Duodenal mucosa (tissue), 2 donors: ENCODE measurements around the gene ERCC8.
A peak's percentile ranks its signal among the peaks of the same experiment; 100 is the strongest.

ENCODE experiments used
- H3K27ac ChIP-seq: one replicate; pipeline ENCODE4 v1.7.0; 2013; ENCODE audit warnings: low read depth, low read length
- H3K27me3 ChIP-seq, 2 donors: one replicate each; pipeline ENCODE4 v1.7.0; 2013; ENCODE audit warnings: low read length in 2 of 2, control low read depth in 1 of 2; ENCODE audit not compliant: insufficient read depth in 2 of 2, control insufficient read depth in 1 of 2
- H3K36me3 ChIP-seq, 2 donors: one replicate each; pipeline ENCODE4 v1.7.0; 2013; ENCODE audit warnings: low read length in 2 of 2, control low read depth in 1 of 2; ENCODE audit not compliant: insufficient read depth in 2 of 2, control insufficient read depth in 1 of 2
- H3K4me1 ChIP-seq, 2 donors: one replicate each; pipeline ENCODE4 v1.7.0; 2013; ENCODE audit warnings: low read length in 2 of 2, control low read depth in 1 of 2; ENCODE audit not compliant: insufficient read depth in 2 of 2, control insufficient read depth in 1 of 2
- H3K4me3 ChIP-seq, 2 donors: one replicate each; pipeline ENCODE4 v1.7.0; 2013; ENCODE audit warnings: low read length in 2 of 2, low read depth in 1 of 2
- H3K9ac ChIP-seq, 2 donors: one replicate each; pipeline ENCODE4 v1.7.0; 2013; ENCODE audit warnings: low read length in 2 of 2, low read depth in 1 of 2
- H3K9me3 ChIP-seq, 2 donors: one replicate each; pipeline ENCODE4 v1.7.0; 2013; ENCODE audit warnings: low read length in 2 of 2, control low read depth in 1 of 2; ENCODE audit not compliant: control insufficient read depth in 1 of 2

Gene ERCC8

GRCh38 chr5:60843936-60844905 is 100.6 kb downstream of the ERCC8 start, which contains the start of gene ELOVL7:
Gene ELOVL7 (minus strand): TSS chr5:60844269. CDS start chr5:60787397, 56,872 bp downstream.
- peaks cover 0 to 12% of the 10 kb centered on the region in 2 donors for H3K27me3 ChIP-seq
- peak within 1 kb of the TSS; percentile 73 to 76 for H3K9ac ChIP-seq
- H3K36me3 ChIP-seq: no peaks in the 10 kb centered on the region
- H3K9me3 ChIP-seq: no peaks in the 10 kb centered on the region
- H3K27ac ChIP-seq: no peak within 1 kb of the TSS
- peaks cover 4 to 10% of the 10 kb centered on the region in 2 donors for H3K4me1 ChIP-seq
- H3K4me3 ChIP-seq: peak within 1 kb of the TSS; percentile 80 to 82

DNA sequence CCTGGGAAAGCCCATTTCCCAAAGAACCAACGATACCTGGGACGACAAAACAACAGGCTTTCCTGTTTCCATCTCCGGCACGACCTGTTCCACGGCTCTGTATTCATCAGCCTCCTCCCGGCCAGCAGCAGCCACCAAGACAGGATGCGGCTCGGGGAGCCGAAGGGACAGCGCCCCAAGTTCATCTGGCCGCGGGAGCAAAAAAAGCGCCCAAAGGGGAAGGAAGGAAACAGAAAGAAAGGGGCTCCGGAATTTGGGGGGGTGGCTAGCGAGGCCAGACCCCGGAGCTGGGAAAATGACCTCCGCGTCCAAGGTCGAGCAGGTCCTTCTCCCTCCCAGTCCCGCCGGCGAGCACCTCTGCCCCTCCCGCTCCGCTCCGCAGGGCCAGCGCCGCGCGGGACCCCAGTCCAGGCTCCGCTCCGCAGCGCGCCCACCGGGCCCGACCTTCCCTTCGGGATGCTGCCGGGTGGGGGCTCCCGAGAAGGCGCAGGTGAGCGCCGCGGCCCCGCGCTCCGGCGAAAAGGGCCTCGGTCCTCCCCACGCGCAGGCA is 101.4 kb downstream of the ERCC8 start:
- no peaks in the 10 kb centered on the region for H3K36me3 ChIP-seq
- peaks cover 4 to 10% of the 10 kb centered on the region in 2 donors for H3K4me1 ChIP-seq
- H3K4me3 ChIP-seq: peak overlapping the region; percentile 76 to 82
- no peaks in the 10 kb centered on the region for H3K9me3 ChIP-seq
- no peak overlapping the region for H3K27ac ChIP-seq
- peak overlapping the region; percentile 59 to 76 for H3K9ac ChIP-seq
- peaks cover 0 to 12% of the 10 kb centered on the region in 2 donors for H3K27me3 ChIP-seq

GRCh38 chr5:60842871-60843385 is 101.9 kb downstream of the ERCC8 start:
- H3K9ac ChIP-seq: peak overlapping the region; percentile 59 to 76
- H3K4me1 ChIP-seq: peaks cover 4 to 10% of the 10 kb centered on the region in 2 donors
- peaks cover 0 to 12% of the 10 kb centered on the region in 2 donors for H3K27me3 ChIP-seq
- H3K36me3 ChIP-seq: no peaks in the 10 kb centered on the region
- H3K9me3 ChIP-seq: no peaks in the 10 kb centered on the region
- peak overlapping the region; percentile 76 to 82 for H3K4me3 ChIP-seq
- H3K27ac ChIP-seq: no peak overlapping the region

- Histone ChIP-seq H3K9me3 (no peaks in the 10 kb centered on the region), H3K4me1 (peaks cover 4 to 10% of the 10 kb centered on the region in 2 donors), H3K9ac (no peak overlapping the region), H3K27me3 (peaks cover 0 to 10% of the 10 kb centered on the region in 2 donors), H3K4me3 (no peak overlapping the region), H3K27ac (no peak overlapping the region), H3K36me3 (no peaks in the 10 kb centered on the region)
These were observed 103.5 kb downstream of the ERCC8 start for GRCh38 chr5:60841361-60841760.

- no peak overlapping the region for H3K9ac ChIP-seq
- H3K36me3 ChIP-seq: no peaks in the 10 kb centered on the region
- H3K27ac ChIP-seq: no peak overlapping the region
- no peak overlapping the region for H3K4me3 ChIP-seq
- H3K9me3 ChIP-seq: no peaks in the 10 kb centered on the region
- no peaks in the 10 kb centered on the region for H3K4me1 ChIP-seq
- no peaks in the 10 kb centered on the region for H3K27me3 ChIP-seq
These were observed 108.7 kb downstream of the ERCC8 start for GRCh38 chr5:60836131-60836530.

DNA sequence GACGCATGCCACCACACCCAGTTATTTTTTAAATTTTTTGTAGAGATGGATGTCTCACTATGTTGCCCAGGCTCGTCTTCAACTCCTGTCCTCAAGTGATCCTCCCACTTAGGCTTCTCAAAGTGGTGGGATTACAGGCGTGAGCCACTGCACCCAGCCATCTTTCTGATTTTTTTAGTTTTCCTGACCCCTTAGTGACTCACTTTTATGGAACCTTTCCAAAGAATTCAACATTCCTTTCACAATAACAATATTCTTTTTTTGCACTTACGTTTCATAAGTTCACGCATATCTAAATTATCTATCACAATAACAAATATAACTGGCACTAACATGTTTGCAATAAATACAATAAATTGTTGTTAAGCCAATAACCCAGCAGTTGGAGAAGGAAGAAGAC is 109.3 kb downstream of the ERCC8 start:
- no peaks in the 10 kb centered on the region for H3K4me1 ChIP-seq
- no peaks in the 10 kb centered on the region for H3K9me3 ChIP-seq
- H3K9ac ChIP-seq: no peak overlapping the region
- H3K27ac ChIP-seq: no peak overlapping the region
- no peaks in the 10 kb centered on the region for H3K27me3 ChIP-seq
- H3K36me3 ChIP-seq: no peaks in the 10 kb centered on the region
- H3K4me3 ChIP-seq: no peak overlapping the region

DNA sequence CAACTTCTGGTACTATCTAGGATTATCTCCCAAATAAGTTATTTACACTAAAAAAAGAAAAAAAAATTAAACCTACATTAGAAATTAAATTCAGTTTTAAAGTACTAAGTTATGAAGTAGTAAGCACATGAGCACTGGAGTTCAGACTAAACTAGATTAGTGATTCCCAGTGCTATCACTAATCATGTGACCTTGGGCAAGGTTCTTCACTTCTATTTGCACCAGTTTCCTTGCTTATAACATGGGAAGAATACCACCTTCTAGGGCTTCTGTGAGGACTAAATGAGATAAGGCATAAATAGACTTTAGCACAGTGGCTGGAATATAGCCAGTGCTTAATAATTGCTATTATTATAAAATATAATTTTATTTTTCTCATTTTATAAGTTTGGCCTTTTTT is 111.3 kb downstream of the ERCC8 start:
- no peaks in the 10 kb centered on the region for H3K36me3 ChIP-seq
- no peaks in the 10 kb centered on the region for H3K4me1 ChIP-seq
- no peak overlapping the region for H3K27ac ChIP-seq

DNA sequence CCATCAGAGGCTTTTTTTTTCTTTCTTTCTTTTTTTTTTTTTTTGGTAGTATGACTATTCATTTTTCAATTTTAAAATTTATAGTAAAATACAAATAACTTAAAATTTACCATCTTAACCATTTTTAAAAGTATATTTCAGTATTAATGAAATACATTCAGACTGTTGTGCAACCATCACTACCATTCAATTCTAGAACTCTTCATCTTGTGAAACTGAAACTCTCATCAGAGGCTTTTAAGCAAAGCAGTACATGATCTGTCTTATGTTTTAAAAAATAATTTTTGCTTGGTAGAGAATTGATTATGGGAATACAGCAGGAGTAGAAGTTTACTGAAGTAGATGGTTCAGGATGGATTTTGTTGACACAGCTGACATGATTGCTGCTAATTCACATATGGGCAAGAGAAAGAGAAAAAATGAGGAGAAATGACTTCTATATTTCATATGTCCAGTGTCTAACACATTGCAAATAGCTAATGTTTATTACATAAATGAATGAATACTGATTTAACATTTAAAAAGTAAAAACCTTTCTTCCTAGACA is 114.2 kb downstream of the ERCC8 start:
- Histone ChIP-seq H3K27me3 (no peaks in the 10 kb centered on the region), H3K9me3 (no peaks in the 10 kb centered on the region), H3K9ac (no peak overlapping the region), H3K4me1 (no peaks in the 10 kb centered on the region), H3K4me3 (no peak overlapping the region), H3K27ac (no peak overlapping the region), H3K36me3 (no peaks in the 10 kb centered on the region)

More for the DNA sequence above, 111.3 kb downstream of the ERCC8 start:
- H3K4me3 ChIP-seq: no peak overlapping the region
- no peaks in the 10 kb centered on the region for H3K9me3 ChIP-seq
- no peak overlapping the region for H3K9ac ChIP-seq
- no peaks in the 10 kb centered on the region for H3K27me3 ChIP-seq

GRCh38 chr5:60829490-60830266 is 115.2 kb downstream of the ERCC8 start:
- H3K9ac ChIP-seq: no peak overlapping the region
- no peaks in the 10 kb centered on the region for H3K27me3 ChIP-seq
- no peaks in the 10 kb centered on the region for H3K9me3 ChIP-seq
- H3K4me3 ChIP-seq: no peak overlapping the region
- no peak overlapping the region for H3K27ac ChIP-seq
- no peaks in the 10 kb centered on the region for H3K4me1 ChIP-seq
- no peaks in the 10 kb centered on the region for H3K36me3 ChIP-seq
